Neural cell (in vitro differentiated cells): Measurements from ENCODE around the gene MRPS26. TPM values are rescaled to one million over a fixed set of nuclear protein-coding genes. Genes with fewer than 3 reads are reported as not detected.

Experiments
- H2AFZ ChIP-seq: fragments of 200-600, 300-800 bp; sonication (generic), shearing (Covaris generic); 2 replicates; pipeline ENCODE4 v1.6.0; 2014; ENCODE audit warnings: low read depth, mild to moderate bottlenecking, antibody characterized with exemption, low read length, moderate library complexity
- H3F3A ChIP-seq: fragments of 200-600 bp; shearing (Covaris generic); 2 replicates; pipeline ENCODE4 v1.6.1; 2016; ENCODE audit warnings: mild to moderate bottlenecking, moderate library complexity, mixed read lengths, antibody characterized with exemption, low read length; ENCODE audit not compliant: insufficient read depth, poor library complexity, severe bottlenecking
- H3K27ac ChIP-seq: fragments of 200-600, 300-800 bp; sonication (generic), shearing (Covaris generic); 2 replicates; pipeline ENCODE4 v1.5.1; 2014; ENCODE audit warnings: mild to moderate bottlenecking, low read length, moderate library complexity
- H3K27me3 ChIP-seq: fragments of 300-800, 200-600 bp; sonication (generic), shearing (Covaris generic); 2 replicates; pipeline ENCODE4 v1.6.0; 2014; ENCODE audit warnings: mild to moderate bottlenecking, low read depth, low read length, moderate library complexity; ENCODE audit not compliant: insufficient read depth
- H3K36me3 ChIP-seq: fragments of 300-800, 200-600 bp; sonication (generic), shearing (Covaris generic); 2 replicates; pipeline ENCODE4 v1.5.1; 2014; ENCODE audit warnings: mild to moderate bottlenecking, antibody characterized with exemption, low read length, moderate library complexity; ENCODE audit not compliant: insufficient read depth
- H3K4me2 ChIP-seq: fragments of 300-800, 200-600 bp; sonication (generic), shearing (Covaris generic); 2 replicates; pipeline ENCODE4 v1.6.0; 2014; ENCODE audit warnings: mild to moderate bottlenecking, low read length
- H3K4me3 ChIP-seq: fragments of 300-800, 200-600 bp; sonication (generic), shearing (Covaris generic); 2 replicates; pipeline ENCODE4 v1.5.1; 2014; ENCODE audit warnings: mild to moderate bottlenecking, low read length, moderate library complexity
- H3K79me2 ChIP-seq: fragments of 200-600 bp; shearing (Covaris generic); replicated peaks from 2 replicates; pipeline ENCODE4 v1.6.0; 2014; ENCODE audit warnings: mild to moderate bottlenecking, low read length, moderate library complexity; ENCODE audit not compliant: insufficient read depth
- H3K9ac ChIP-seq: fragments of 300-800, 200-600 bp; sonication (generic), shearing (Covaris generic); 2 replicates; pipeline ENCODE4 v1.6.1; 2016; ENCODE audit warnings: mild to moderate bottlenecking, low read length, mixed read lengths
- H3K9me2 ChIP-seq: fragments of 200-600 bp; shearing (Covaris generic); 2 replicates; pipeline ENCODE4 v1.6.1; 2016; ENCODE audit warnings: mild to moderate bottlenecking, low read length, mixed read lengths; ENCODE audit not compliant: insufficient read depth
- H3K9me3 ChIP-seq: fragments of 200-600, 300-800 bp; sonication (generic), shearing (Covaris generic); 2 replicates; pipeline ENCODE4 v1.6.1; 2016; ENCODE audit warnings: mild to moderate bottlenecking, mixed run types, low read length, moderate library complexity, mixed read lengths
- H4K20me1 ChIP-seq: fragments of 200-600 bp; shearing (Covaris generic); 2 replicates; pipeline ENCODE4 v1.6.1; 2016; ENCODE audit warnings: mild to moderate bottlenecking, mixed run types; ENCODE audit not compliant: insufficient read depth
- CTCF ChIP-seq: fragments of 450-650 bp; IDR thresholded peaks from 2 replicates; pipeline ENCODE4 v1.5.1; 2014; ENCODE audit warnings: antibody characterized with exemption, mild to moderate bottlenecking, moderate library complexity; ENCODE audit not compliant: poor library complexity, severe bottlenecking
- EP300 ChIP-seq: fragments of 450-650 bp; conservative IDR thresholded peaks from 2 replicates; pipeline ENCODE4 v1.6.1; 2014; ENCODE audit warnings: antibody characterized with exemption, mild to moderate bottlenecking, moderate library complexity; ENCODE audit not compliant: poor library complexity, severe bottlenecking
- EZH2 ChIP-seq: fragments of 200-600, 300-800 bp; shearing (Covaris generic), sonication (generic); IDR thresholded peaks from 2 replicates; pipeline ENCODE4 v1.6.1; 2014; ENCODE audit warnings: antibody characterized with exemption, low read length, borderline replicate concordance, mild to moderate bottlenecking; ENCODE audit not compliant: insufficient read depth, poor library complexity, severe bottlenecking
- MXI1 ChIP-seq: fragments of 450-650 bp; conservative IDR thresholded peaks from 2 replicates; pipeline ENCODE4 v1.6.1; 2014; ENCODE audit warnings: antibody characterized with exemption, mild to moderate bottlenecking; ENCODE audit not compliant: poor library complexity, severe bottlenecking
- POLR2AphosphoS5 ChIP-seq: IDR thresholded peaks from 2 replicates; pipeline ENCODE4 v1.6.1; 2012
- RAD21 ChIP-seq: fragments of 450-650 bp; conservative IDR thresholded peaks from 2 replicates; pipeline ENCODE4 v1.6.1; 2014; ENCODE audit warnings: antibody characterized with exemption, mild to moderate bottlenecking, moderate library complexity
- REST ChIP-seq: IDR thresholded peaks from 2 replicates; pipeline ENCODE4 v1.6.1; 2012; ENCODE audit warnings: borderline replicate concordance
- SMC3 ChIP-seq: fragments of 450-650 bp; conservative IDR thresholded peaks from 2 replicates; pipeline ENCODE4 v1.6.1; 2014; ENCODE audit warnings: antibody characterized with exemption, mild to moderate bottlenecking, moderate library complexity; ENCODE audit not compliant: poor library complexity
- TAF1 ChIP-seq: IDR thresholded peaks from 2 replicates; pipeline ENCODE4 v1.6.1; 2012; ENCODE audit warnings: low read depth
- polyA plus RNA-seq: library from polyadenylated mRNA; depleted of rRNA; stranded (reverse); fragments of >200 nt; gene quantifications from 2 replicates; pipeline ENCODE4 v1.2.3, GENCODE V29; 2014

The MRPS26 gene
- polyA plus RNA-seq, 1 donor from 2014 or later: 134 TPM

GRCh38 chr20:3081641-3082040 is 35.8 kb downstream of the MRPS26 start:
- no peaks in the 10 kb centered on the region for H4K20me1 ChIP-seq
- no peaks in the 10 kb centered on the region for H3K36me3 ChIP-seq
- no peaks in the 10 kb centered on the region for H3K79me2 ChIP-seq
- peaks cover 37% of the 10 kb centered on the region for H3K27me3 ChIP-seq
- TF ChIP-seq SMC3 (no peak), EP300 (no peak), CTCF (no peak), TAF1 (no peak), RAD21 (no peak), EZH2 (no peak), REST (no peak), POLR2AphosphoS5 (no peak), MXI1 (no peak)
- no peak overlapping the region for H2AFZ ChIP-seq
- H3K9ac ChIP-seq: no peak overlapping the region
- no peaks in the 10 kb centered on the region for H3K9me2 ChIP-seq
- no peak overlapping the region for H3K27ac ChIP-seq
- H3K4me2 ChIP-seq: no peak overlapping the region
- no peaks in the 10 kb centered on the region for H3K9me3 ChIP-seq
- no peak overlapping the region for H3K4me3 ChIP-seq
- H3F3A ChIP-seq: no peaks in the 10 kb centered on the region

- Histone ChIP-seq H2AFZ (no peak overlapping the region), H4K20me1 (no peaks in the 10 kb centered on the region), H3K36me3 (no peaks in the 10 kb centered on the region), H3K9me3 (no peaks in the 10 kb centered on the region), H3K9ac (no peak overlapping the region), H3K79me2 (no peaks in the 10 kb centered on the region), H3F3A (no peaks in the 10 kb centered on the region), H3K4me3 (peak overlapping the region; percentile 42), H3K27ac (no peak overlapping the region), H3K9me2 (no peaks in the 10 kb centered on the region), H3K27me3 (peaks cover 37% of the 10 kb centered on the region), H3K4me2 (no peak overlapping the region)
- TF ChIP-seq EP300: no peak
- TF ChIP-seq EZH2: no peak
- TF ChIP-seq RAD21: no peak
- no peak for TF ChIP-seq MXI1
- no peak for TF ChIP-seq SMC3
- TF ChIP-seq CTCF: no peak
- TF ChIP-seq REST: no peak
- no peak for TF ChIP-seq POLR2AphosphoS5
- no peak for TF ChIP-seq TAF1
These were observed 36.6 kb downstream of the MRPS26 start for GRCh38 chr20:3082306-3082951.
